ENCODE data around the gene ARPC1B. TPM values are rescaled to one million over a fixed set of nuclear protein-coding genes. Genes with fewer than 3 reads are reported as not detected.

Gene ARPC1B
- total and polyA plus RNA-seq, 2 experiments from 2014 or later = 101 to 132 TPM

- Histone ChIP-seq H4K20me1 (replicated peaks; ENCODE audit: insufficient read depth) (peaks cover 29% of the 10 kb centered on the region), H3K79me2 (replicated peaks; ENCODE audit: insufficient read depth) (no peaks in the 10 kb centered on the region), H3K4me1 (ENCODE audit: insufficient read depth) (peaks cover 5% of the 10 kb centered on the region; the same call in 1 of the 2 replicates), H3K4me2 (peak overlapping the region; percentile 85), H3K36me3 (ENCODE audit: insufficient read depth) (peaks cover 12% of the 10 kb centered on the region; the same call in 1 of the 2 replicates), H3F3A (replicated peaks; ENCODE audit: low read depth) (peaks cover 35% of the 10 kb centered on the region), H3K27ac (ENCODE audit: low read depth) (no peak overlapping the region), H3K27me3 (ENCODE audit: insufficient read depth) (no peaks in the 10 kb centered on the region), H3K4me3 (no peak overlapping the region; the same call in 1 of the 2 replicates), H2AFZ (no peak overlapping the region), H3K9me2 (ENCODE audit: insufficient read depth) (no peaks in the 10 kb centered on the region)
- peaks cover 51% of the 10 kb centered on the region for H3K36me3 Mint-ChIP-seq (ENCODE audit: low read depth)
- ATAC-seq = no peak
- H3K27me3 Mint-ChIP-seq (ENCODE audit: insufficient read depth, low read depth, poor library complexity) = peaks cover 34% of the 10 kb centered on the region
- TF ChIP-seq EZH2 (IDR thresholded peaks at IDR 0.05; ENCODE audit: low read depth, unreplicated experiment) (no peak), NANOG (IDR thresholded peaks at IDR 0.05; ENCODE audit: borderline replicate concordance) (no peak), POLR2AphosphoS5 (IDR thresholded peaks at IDR 0.05; ENCODE audit: low read depth) (no peak), ZNF331 (CRISPR knock-in tag; IDR thresholded peaks at IDR 0.05; ENCODE audit: low read depth) (no peak), ZNF114 (CRISPR knock-in tag; IDR thresholded peaks at IDR 0.05) (no peak), STAT1 (IDR thresholded peaks at IDR 0.05; ENCODE audit: unreplicated experiment) (no peak), EZH2phosphoT487 (IDR thresholded peaks at IDR 0.05; ENCODE audit: unreplicated experiment) (no peak), CREB1 (CRISPR knock-in tag; IDR thresholded peaks at IDR 0.05; ENCODE audit: low read depth) (no peak), JUNB (IDR thresholded peaks at IDR 0.05; ENCODE audit: unreplicated experiment) (no peak), ETS1 (IDR thresholded peaks at IDR 0.05) (no peak)
- TF ChIP-seq, protein P1, sequence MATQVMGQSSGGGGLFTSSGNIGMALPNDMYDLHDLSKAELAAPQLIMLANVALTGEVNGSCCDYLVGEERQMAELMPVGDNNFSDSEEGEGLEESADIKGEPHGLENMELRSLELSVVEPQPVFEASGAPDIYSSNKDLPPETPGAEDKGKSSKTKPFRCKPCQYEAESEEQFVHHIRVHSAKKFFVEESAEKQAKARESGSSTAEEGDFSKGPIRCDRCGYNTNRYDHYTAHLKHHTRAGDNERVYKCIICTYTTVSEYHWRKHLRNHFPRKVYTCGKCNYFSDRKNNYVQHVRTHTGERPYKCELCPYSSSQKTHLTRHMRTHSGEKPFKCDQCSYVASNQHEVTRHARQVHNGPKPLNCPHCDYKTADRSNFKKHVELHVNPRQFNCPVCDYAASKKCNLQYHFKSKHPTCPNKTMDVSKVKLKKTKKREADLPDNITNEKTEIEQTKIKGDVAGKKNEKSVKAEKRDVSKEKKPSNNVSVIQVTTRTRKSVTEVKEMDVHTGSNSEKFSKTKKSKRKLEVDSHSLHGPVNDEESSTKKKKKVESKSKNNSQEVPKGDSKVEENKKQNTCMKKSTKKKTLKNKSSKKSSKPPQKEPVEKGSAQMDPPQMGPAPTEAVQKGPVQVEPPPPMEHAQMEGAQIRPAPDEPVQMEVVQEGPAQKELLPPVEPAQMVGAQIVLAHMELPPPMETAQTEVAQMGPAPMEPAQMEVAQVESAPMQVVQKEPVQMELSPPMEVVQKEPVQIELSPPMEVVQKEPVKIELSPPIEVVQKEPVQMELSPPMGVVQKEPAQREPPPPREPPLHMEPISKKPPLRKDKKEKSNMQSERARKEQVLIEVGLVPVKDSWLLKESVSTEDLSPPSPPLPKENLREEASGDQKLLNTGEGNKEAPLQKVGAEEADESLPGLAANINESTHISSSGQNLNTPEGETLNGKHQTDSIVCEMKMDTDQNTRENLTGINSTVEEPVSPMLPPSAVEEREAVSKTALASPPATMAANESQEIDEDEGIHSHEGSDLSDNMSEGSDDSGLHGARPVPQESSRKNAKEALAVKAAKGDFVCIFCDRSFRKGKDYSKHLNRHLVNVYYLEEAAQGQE (IDR thresholded peaks at IDR 0.05; ENCODE audit: unreplicated experiment) = no peak
- TF ChIP-seq, protein P2, sequence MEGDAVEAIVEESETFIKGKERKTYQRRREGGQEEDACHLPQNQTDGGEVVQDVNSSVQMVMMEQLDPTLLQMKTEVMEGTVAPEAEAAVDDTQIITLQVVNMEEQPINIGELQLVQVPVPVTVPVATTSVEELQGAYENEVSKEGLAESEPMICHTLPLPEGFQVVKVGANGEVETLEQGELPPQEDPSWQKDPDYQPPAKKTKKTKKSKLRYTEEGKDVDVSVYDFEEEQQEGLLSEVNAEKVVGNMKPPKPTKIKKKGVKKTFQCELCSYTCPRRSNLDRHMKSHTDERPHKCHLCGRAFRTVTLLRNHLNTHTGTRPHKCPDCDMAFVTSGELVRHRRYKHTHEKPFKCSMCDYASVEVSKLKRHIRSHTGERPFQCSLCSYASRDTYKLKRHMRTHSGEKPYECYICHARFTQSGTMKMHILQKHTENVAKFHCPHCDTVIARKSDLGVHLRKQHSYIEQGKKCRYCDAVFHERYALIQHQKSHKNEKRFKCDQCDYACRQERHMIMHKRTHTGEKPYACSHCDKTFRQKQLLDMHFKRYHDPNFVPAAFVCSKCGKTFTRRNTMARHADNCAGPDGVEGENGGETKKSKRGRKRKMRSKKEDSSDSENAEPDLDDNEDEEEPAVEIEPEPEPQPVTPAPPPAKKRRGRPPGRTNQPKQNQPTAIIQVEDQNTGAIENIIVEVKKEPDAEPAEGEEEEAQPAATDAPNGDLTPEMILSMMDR (conservative IDR thresholded peaks at IDR 0.05; ENCODE audit: low read depth in 2 of 2) = no peak
- TF ChIP-seq, protein P3, sequence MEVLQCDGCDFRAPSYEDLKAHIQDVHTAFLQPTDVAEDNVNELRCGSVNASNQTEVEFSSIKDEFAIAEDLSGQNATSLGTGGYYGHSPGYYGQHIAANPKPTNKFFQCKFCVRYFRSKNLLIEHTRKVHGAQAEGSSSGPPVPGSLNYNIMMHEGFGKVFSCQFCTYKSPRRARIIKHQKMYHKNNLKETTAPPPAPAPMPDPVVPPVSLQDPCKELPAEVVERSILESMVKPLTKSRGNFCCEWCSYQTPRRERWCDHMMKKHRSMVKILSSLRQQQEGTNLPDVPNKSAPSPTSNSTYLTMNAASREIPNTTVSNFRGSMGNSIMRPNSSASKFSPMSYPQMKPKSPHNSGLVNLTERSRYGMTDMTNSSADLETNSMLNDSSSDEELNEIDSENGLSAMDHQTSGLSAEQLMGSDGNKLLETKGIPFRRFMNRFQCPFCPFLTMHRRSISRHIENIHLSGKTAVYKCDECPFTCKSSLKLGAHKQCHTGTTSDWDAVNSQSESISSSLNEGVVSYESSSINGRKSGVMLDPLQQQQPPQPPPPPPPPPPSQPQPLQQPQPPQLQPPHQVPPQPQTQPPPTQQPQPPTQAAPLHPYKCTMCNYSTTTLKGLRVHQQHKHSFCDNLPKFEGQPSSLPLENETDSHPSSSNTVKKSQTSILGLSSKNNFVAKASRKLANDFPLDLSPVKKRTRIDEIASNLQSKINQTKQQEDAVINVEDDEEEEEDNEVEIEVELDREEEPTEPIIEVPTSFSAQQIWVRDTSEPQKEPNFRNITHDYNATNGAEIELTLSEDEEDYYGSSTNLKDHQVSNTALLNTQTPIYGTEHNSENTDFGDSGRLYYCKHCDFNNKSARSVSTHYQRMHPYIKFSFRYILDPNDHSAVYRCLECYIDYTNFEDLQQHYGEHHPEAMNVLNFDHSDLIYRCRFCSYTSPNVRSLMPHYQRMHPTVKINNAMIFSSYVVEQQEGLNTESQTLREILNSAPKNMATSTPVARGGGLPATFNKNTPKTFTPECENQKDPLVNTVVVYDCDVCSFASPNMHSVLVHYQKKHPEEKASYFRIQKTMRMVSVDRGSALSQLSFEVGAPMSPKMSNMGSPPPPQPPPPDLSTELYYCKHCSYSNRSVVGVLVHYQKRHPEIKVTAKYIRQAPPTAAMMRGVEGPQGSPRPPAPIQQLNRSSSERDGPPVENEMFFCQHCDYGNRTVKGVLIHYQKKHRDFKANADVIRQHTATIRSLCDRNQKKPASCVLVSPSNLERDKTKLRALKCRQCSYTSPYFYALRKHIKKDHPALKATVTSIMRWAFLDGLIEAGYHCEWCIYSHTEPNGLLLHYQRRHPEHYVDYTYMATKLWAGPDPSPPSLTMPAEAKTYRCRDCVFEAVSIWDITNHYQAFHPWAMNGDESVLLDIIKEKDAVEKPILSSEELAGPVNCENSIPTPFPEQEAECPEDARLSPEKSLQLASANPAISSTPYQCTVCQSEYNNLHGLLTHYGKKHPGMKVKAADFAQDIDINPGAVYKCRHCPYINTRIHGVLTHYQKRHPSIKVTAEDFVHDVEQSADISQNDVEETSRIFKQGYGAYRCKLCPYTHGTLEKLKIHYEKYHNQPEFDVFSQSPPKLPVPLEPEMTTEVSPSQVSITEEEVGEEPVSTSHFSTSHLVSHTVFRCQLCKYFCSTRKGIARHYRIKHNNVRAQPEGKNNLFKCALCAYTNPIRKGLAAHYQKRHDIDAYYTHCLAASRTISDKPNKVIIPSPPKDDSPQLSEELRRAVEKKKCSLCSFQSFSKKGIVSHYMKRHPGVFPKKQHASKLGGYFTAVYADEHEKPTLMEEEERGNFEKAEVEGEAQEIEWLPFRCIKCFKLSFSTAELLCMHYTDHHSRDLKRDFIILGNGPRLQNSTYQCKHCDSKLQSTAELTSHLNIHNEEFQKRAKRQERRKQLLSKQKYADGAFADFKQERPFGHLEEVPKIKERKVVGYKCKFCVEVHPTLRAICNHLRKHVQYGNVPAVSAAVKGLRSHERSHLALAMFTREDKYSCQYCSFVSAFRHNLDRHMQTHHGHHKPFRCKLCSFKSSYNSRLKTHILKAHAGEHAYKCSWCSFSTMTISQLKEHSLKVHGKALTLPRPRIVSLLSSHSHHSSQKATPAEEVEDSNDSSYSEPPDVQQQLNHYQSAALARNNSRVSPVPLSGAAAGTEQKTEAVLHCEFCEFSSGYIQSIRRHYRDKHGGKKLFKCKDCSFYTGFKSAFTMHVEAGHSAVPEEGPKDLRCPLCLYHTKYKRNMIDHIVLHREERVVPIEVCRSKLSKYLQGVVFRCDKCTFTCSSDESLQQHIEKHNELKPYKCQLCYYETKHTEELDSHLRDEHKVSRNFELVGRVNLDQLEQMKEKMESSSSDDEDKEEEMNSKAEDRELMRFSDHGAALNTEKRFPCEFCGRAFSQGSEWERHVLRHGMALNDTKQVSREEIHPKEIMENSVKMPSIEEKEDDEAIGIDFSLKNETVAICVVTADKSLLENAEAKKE (CRISPR knock-in tag; IDR thresholded peaks at IDR 0.05) = no peak
- peak overlapping the region; percentile 91 for H3K4me3 Mint-ChIP-seq
- DNase-seq (ENCODE audit: low spot score) = no peak
- peaks cover 16% of the 10 kb centered on the region for H3K4me1 Mint-ChIP-seq
- H3K9me3 Mint-ChIP-seq = no peaks in the 10 kb centered on the region
- H3K27ac Mint-ChIP-seq = peak overlapping the region; percentile 80; the same call in 1 of the 2 replicates
Measured at GRCh38 chr7:99394188-99394502, 19.6 kb downstream of the ARPC1B start.

Data from GM23338 (cell line).